GM18526 (cell line): Measurements from ENCODE around the gene PARD3B.

Source experiments
- POLR2A ChIP-seq: IDR thresholded peaks from 3 replicates; pipeline ENCODE4 v1.6.1; 2011; ENCODE audit not compliant: insufficient read length; ENCODE audit errors: extremely low read depth

Gene PARD3B

GRCh38 chr2:204544961-204545860, at the start of gene PARD3B:
PARD3B (plus strand) TSS chr2:204545475; CDS start chr2:204546000, 525 bp downstream.
- TF ChIP-seq POLR2A: no peak

- TF ChIP-seq POLR2A: no peak
Measured at GRCh38 chr2:204496779-204497178, 48.5 kb upstream of the PARD3B start.

- TF ChIP-seq POLR2A: no peak
Measured at GRCh38 chr2:204497855-204498254, 47.4 kb upstream of the PARD3B start.

GRCh38 chr2:204498291-204498690, 47.0 kb upstream of the PARD3B start:
- TF ChIP-seq POLR2A: no peak

- TF ChIP-seq POLR2A: no peak
Measured at GRCh38 chr2:204503869-204504268, 41.4 kb upstream of the PARD3B start.

- no peak for TF ChIP-seq POLR2A
Measured at GRCh38 chr2:204504594-204504993, 40.7 kb upstream of the PARD3B start.

- no peak for TF ChIP-seq POLR2A
Measured at GRCh38 chr2:204505488-204505887, 39.8 kb upstream of the PARD3B start.

- TF ChIP-seq POLR2A: no peak
Measured at GRCh38 chr2:204505946-204506345, 39.3 kb upstream of the PARD3B start.

GRCh38 chr2:204507636-204508035, 37.6 kb upstream of the PARD3B start:
- TF ChIP-seq POLR2A: no peak

GRCh38 chr2:204510709-204511420, 34.4 kb upstream of the PARD3B start:
- TF ChIP-seq POLR2A: no peak

GRCh38 chr2:204514439-204514838, 30.8 kb upstream of the PARD3B start:
- TF ChIP-seq POLR2A: no peak

GRCh38 chr2:204515416-204515815, 29.9 kb upstream of the PARD3B start:
- no peak for TF ChIP-seq POLR2A

- TF ChIP-seq POLR2A: no peak
Measured at GRCh38 chr2:204517154-204517553, 28.1 kb upstream of the PARD3B start.

- TF ChIP-seq POLR2A: no peak
Measured at GRCh38 chr2:204529795-204530463, 15.3 kb upstream of the PARD3B start.

- no peak for TF ChIP-seq POLR2A
Measured at GRCh38 chr2:204530464-204530805, 14.8 kb upstream of the PARD3B start.
